Uterine smooth muscle cell (primary cell): Measurements from ENCODE around the gene KRR1. TPM values are rescaled to one million over a fixed set of nuclear protein-coding genes. Genes with fewer than 3 reads are reported as not detected.

Experiments used
- total RNA-seq: library from RNA; depleted of rRNA; stranded (reverse); fragments of >200 nt; gene quantifications from 2 replicates; pipeline ENCODE4 v1.2.3, GENCODE V29; 2014

Gene KRR1
- total RNA-seq = 37.5 and 59.7 TPM in 2 replicates

DNA sequence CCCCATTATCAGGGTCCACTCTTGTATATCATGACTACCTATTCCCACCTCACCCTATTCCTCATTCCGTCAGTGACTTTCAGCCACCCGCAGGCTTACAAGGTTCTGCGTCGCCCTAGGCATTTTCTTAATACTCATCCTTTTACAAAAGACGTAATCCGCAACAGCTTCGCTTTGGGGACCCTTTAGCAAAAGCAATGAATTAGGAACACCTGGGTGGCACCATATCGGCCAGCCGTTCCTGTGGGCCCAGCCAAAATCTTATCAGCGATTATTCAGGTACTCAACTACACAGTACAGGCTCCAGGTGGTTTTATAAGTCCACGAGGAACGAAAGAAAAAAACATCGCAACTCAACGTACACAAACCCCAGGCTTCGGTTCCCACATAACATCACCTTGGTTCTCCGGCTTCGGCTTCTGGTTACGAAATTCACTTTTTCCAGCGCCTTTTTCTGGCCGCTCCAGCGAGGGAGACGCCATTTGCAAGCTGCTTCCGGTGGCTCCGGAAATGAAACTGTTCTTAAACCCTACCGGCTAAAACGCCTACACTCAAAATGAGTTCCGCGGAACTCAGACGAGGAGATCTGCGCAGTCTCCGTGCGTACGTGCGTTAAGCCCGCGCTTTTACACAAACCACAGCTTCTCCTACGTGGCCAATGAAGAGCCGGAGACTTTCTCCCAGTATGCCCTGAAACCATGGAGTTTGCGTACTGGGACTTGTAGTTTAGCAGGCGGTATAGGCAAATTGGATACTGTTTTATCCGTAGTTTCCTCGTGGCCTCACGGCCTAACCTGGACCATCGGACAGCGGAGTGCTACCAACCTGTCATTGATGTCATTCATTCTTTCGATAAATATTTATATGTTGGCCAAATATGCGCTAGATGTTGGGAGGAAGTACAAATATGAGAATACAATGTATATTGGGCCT is at the start of gene KRR1:
KRR1 (minus strand) TSS at position 494 of the 933 bp plus-strand sequence; CDS start at position 482, 12 bp downstream.

DNA sequence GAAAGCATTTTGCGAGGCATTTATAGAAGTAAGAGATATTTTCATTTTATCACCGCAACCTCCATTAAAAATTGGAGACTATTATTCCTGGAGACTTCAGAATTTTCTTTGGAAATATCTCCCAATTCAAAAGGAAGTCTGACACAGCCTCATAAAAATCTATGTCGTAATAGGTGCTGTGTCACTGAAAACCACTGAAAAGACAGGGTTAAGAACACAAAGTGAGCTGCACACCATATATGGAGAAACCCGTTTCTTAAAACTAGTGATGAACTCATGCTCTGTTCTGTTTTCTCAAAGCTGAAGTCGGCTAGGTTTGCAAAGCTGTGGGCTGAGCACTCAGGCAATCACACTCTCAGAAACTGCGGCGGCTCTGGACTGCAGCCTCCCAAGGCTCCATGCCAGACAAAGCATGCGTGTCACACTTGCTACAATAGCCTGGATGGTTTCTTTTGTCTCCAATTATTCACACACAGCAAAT is 30.9 kb downstream of the KRR1 start, which contains the start of gene GLIPR1:
GLIPR1 (plus strand) TSS at position 287 of the 481 bp plus-strand sequence; CDS start at position 413, 126 bp downstream.

Other genes with a start within 250 kb of the KRR1 start
- gene CAPS2, start 181.3 kb downstream of the KRR1 start, total RNA-seq = 9.2 and 9.4 TPM in 2 replicates
- not detected in 2 replicates for gene GLIPR1L1, start 176.9 kb downstream of the KRR1 start, total RNA-seq
- gene GLIPR1L2, start 120.5 kb downstream of the KRR1 start, total RNA-seq = 0.22 and 0.25 TPM in 2 replicates
- gene GLIPR1, start 30.9 kb downstream of the KRR1 start, total RNA-seq = 79.2 and 115 TPM in 2 replicates